H1 (cell line): ENCODE results near the gene ZNF334. TPM values are rescaled to one million over a fixed set of nuclear protein-coding genes. Genes with fewer than 3 reads are reported as not detected.

Experiments used
- ATF2 ChIP-seq: IDR thresholded peaks from 2 replicates; pipeline ENCODE4 v1.6.1; 2012; ENCODE audit warnings: low read length, inconsistent platforms
- BACH1 ChIP-seq: IDR thresholded peaks from 2 replicates; pipeline ENCODE4 v1.6.1; 2012; ENCODE audit warnings: low read length, improper control_type of control experiment
- POLR2AphosphoS5 ChIP-seq: IDR thresholded peaks from 2 replicates; pipeline ENCODE4 v1.6.1; 2011; ENCODE audit warnings: low read depth, low read length
- RNF2 ChIP-seq: fragments of 200-900, 300-1000 bp; sonication (generic); IDR thresholded peaks from 2 replicates; pipeline ENCODE4 v1.7.1; 2016; ENCODE audit warnings: borderline replicate concordance, low read depth, mild to moderate bottlenecking, antibody characterized with exemption, low read length; ENCODE audit not compliant: poor library complexity, severe bottlenecking; ENCODE audit errors: missing control alignments
- polyA plus RNA-seq, 7 experiments: library from polyadenylated mRNA; depleted of rRNA in 3 of 7; stranded (reverse) in 5 of 7; unstranded in 2 of 7; fragments of >200 nt in 5 of 7; fragments of 200-250 nt in 2 of 7; gene quantifications; 1 replicate in 5 of 7; 2 replicates in 1 of 7; 4 replicates in 1 of 7; pipeline versions ENCODE4 v1.2.1 to v1.2.3, GENCODE V29; 2011 to 2013; ENCODE audit warnings: missing spikeins in 2 of 7, mixed read lengths in 2 of 7
- total RNA-seq: library from RNA; stranded (reverse); fragmentation: NEBNext Ultra II Directional; extraction: Animal tissue kit (Norgen Biotek cat#: 25700); gene quantifications from 2 replicates; pipeline ENCODE4 v1.2.1, GENCODE V29; 2021

ZNF334 gene
- total and polyA plus RNA-seq, 2 of the 8 experiments (the other 6 are each of a cell fraction or from before 2014, with no cell fraction given), result 8.8 to 17.8 TPM

- no peak for TF ChIP-seq RNF2
- no peak for TF ChIP-seq BACH1
- TF ChIP-seq ATF2, result no peak
- TF ChIP-seq POLR2AphosphoS5, result no peak
These were observed 33.6 kb upstream of the ZNF334 start (continued) for GRCh38 chr20:46546936-46547335.
